ENCODE measurements around the gene KRTCAP2.
"Not testable (repeated sequence)": the region's sequence is repeated elsewhere in the genome, so short reads cannot be mapped to it uniquely, and the experiment has no call there.

GRCh38 chr1:155189926-155190325, 16.8 kb upstream of the KRTCAP2 start:
- TF ChIP-seq CTCF (IDR thresholded peaks at IDR 0.05; ENCODE audit: insufficient read depth, low read length); POLR2AphosphoS5 (IDR thresholded peaks at IDR 0.05; ENCODE audit: low read depth); REST (IDR thresholded peaks at IDR 0.05; ENCODE audit: insufficient replicate concordance, low read depth): not testable (repeated sequence)

Measured in HL-60 (cell line).